Psoas muscle (tissue), 8 donors: ENCODE data around the gene PDE8A. TPM values are rescaled to one million over a fixed set of nuclear protein-coding genes. Genes with fewer than 3 reads are reported as not detected.

ENCODE experiments used
- ATAC-seq, 4 donors: fragments of 200-7000 bp; cut with Tn5 transposase; one replicate each; pipeline ENCODE4 v1.9.1; 2020; ENCODE audit warnings: moderate library complexity in 3 of 4, mild to moderate bottlenecking in 2 of 4
- DNase-seq, 2 donors: peaks; one replicate each; pipeline ENCODE4 v3.0.0-alpha.2; 2020
- H3K27ac ChIP-seq: fragments of 200-600 bp; one replicate; pipeline ENCODE4 v1.8.0; 2022
- H3K27me3 ChIP-seq, 3 donors: fragments of 200-600 bp in 1 of 3; one replicate each; pipeline versions ENCODE4 v1.6.1 to v1.8.0; 2013 to 2022; ENCODE audit warnings: low read length in 2 of 3, mild to moderate bottlenecking in 2 of 3, moderate library complexity in 1 of 3; ENCODE audit not compliant: insufficient read depth in 3 of 3
- H3K36me3 ChIP-seq, 2 donors: fragments of 200-600 bp in 1 of 2; one replicate each; pipeline versions ENCODE4 v1.6.1 to v1.8.0; 2013 to 2022; ENCODE audit warnings: low read depth in 1 of 2, mild to moderate bottlenecking in 1 of 2, moderate library complexity in 1 of 2; ENCODE audit not compliant: insufficient read depth in 1 of 2
- H3K4me1 ChIP-seq: fragments of 200-600 bp; one replicate; pipeline ENCODE4 v1.8.0; 2022
- H3K4me3 ChIP-seq: fragments of 200-600 bp; one replicate; pipeline ENCODE4 v1.8.0; 2022; ENCODE audit warnings: mild to moderate bottlenecking
- H3K9me3 ChIP-seq: fragments of 200-600 bp; one replicate; pipeline ENCODE4 v1.8.0; 2022
- CTCF ChIP-seq: fragments of 200-600 bp; IDR thresholded peaks from one replicate; pipeline ENCODE4 v1.8.0; 2022; ENCODE audit warnings: antibody characterized with exemption
- WGBS, 3 donors: extraction: QIAGEN DNeasy Blood & Tissue Kit; methylation state at CpG; one replicate each; pipeline versions ENCODE4 v1.1.6 to v1.1.7; 2013; 5-methylcytosine and 5-hydroxymethylcytosine counted together
- intact Hi-C, 2 donors: fragments of 100-400 bp; cut with DNase I; formaldehyde crosslinking; loops; one replicate each; pipeline versions ENCODE4 v1.11.0 to v1.14.2; 2022
- polyA plus RNA-seq, 3 donors: library from polyadenylated mRNA; stranded (reverse); fragments of 200-250 nt; gene quantifications; one replicate each; pipeline ENCODE4 v1.2.3, GENCODE V29; 2013
- total RNA-seq, 4 donors: library from RNA; stranded (reverse); fragmentation: NEBNext Ultra II Directional in 2 of 4; extraction: Animal tissue kit (Norgen Biotek cat#: 25700) in 2 of 4; gene quantifications; one replicate each; pipeline versions ENCODE4 v1.2.1 to v1.2.4, GENCODE V29; 2021 to 2023
- donor health status: healthy with polysubstance abuse.
- donor health status: DM: no; HTN: no; CAD: no; lungs with moderate emphysema.
- donor health status: Bipolar disorder and iron deficiency.
- donor health status: healthy.
- donor health status: DM: yes; HTN: yes; CAD: no.
- donor health status: DM: no; HTN: no; CAD: no.
- donor health status: DM: no; HTN: no; CAD: no.
- donor health status: DM: yes; HTN: yes; CAD: no.

Gene PDE8A
- total and polyA plus RNA-seq, 7 donors: 6.5 to 12.1 (median 10.5) TPM

GRCh38 chr15:85154061-85154460, 172.4 kb downstream of the PDE8A start:
- intact Hi-C loops: loop anchor here in 1 of 2 donors (10.0 kb wide), 1 partner anchor 189 kb away; no protein-coding TSS in a partner anchor
- WGBS, 3 donors: 45 to 57% (median 49%) methylated on average over 2 of the region's 2 CpGs
- H3K4me3 ChIP-seq: no peak overlapping the region
- H3K27me3 ChIP-seq: no peaks in the 10 kb centered on the region
- TF ChIP-seq CTCF: no peak
- no peaks in the 10 kb centered on the region for H3K4me1 ChIP-seq
- no peak for DNase-seq
- H3K9me3 ChIP-seq: no peaks in the 10 kb centered on the region
- no peak for ATAC-seq
- no peaks in the 10 kb centered on the region for H3K36me3 ChIP-seq
- no peak overlapping the region for H3K27ac ChIP-seq

GRCh38 chr15:85155360-85155759, 173.7 kb downstream of the PDE8A start:
- Histone ChIP-seq H3K27ac (no peak overlapping the region), H3K27me3 (no peaks in the 10 kb centered on the region), H3K36me3 (no peaks in the 10 kb centered on the region), H3K9me3 (no peaks in the 10 kb centered on the region), H3K4me3 (no peak overlapping the region), H3K4me1 (no peaks in the 10 kb centered on the region)
- ATAC-seq (no peak), DNase-seq (no peak)
- TF ChIP-seq CTCF: no peak
- WGBS, 3 donors: 59 to 66% (median 62%) methylated on average over 9 of the region's 9 CpGs
- intact Hi-C loops: loop anchor here in 1 of 2 donors (10.0 kb wide), 1 partner anchor 191 kb away; no protein-coding TSS in a partner anchor

- intact Hi-C loops: loop anchor here in 1 of 2 donors (10.0 kb wide), 1 partner anchor 191 kb away; no protein-coding TSS in a partner anchor
Observed at GRCh38 chr15:85155857-85156256, 174.2 kb downstream of the PDE8A start.

GRCh38 chr15:85157344-85157743, 175.7 kb downstream of the PDE8A start:
- ATAC-seq (no peak), DNase-seq (no peak)
- no peak for TF ChIP-seq CTCF
- Histone ChIP-seq H3K9me3 (no peaks in the 10 kb centered on the region), H3K4me1 (no peaks in the 10 kb centered on the region), H3K4me3 (no peak overlapping the region), H3K27me3 (no peaks in the 10 kb centered on the region), H3K36me3 (no peaks in the 10 kb centered on the region), H3K27ac (no peak overlapping the region)
- intact Hi-C loops: loop anchor here in 1 of 2 donors (10.0 kb wide), 1 partner anchor 193 kb away; no protein-coding TSS in a partner anchor

More at GRCh38 chr15:85155857-85156256, 174.2 kb downstream of the PDE8A start:
- no peak for TF ChIP-seq CTCF
- Histone ChIP-seq H3K4me3 (no peak overlapping the region), H3K4me1 (no peaks in the 10 kb centered on the region), H3K27me3 (no peaks in the 10 kb centered on the region), H3K36me3 (no peaks in the 10 kb centered on the region), H3K9me3 (no peaks in the 10 kb centered on the region), H3K27ac (no peak overlapping the region)
- no peak for DNase-seq
- no peak for ATAC-seq
- 62 to 71% (median 68%) methylated on average over 1 of the region's 1 CpG for WGBS, 3 donors

- H3K9me3 ChIP-seq: no peaks in the 10 kb centered on the region
- WGBS, 3 donors: 86 to 93% (median 88%) methylated on average over 1 of the region's 1 CpG
- no peaks in the 10 kb centered on the region for H3K27me3 ChIP-seq
- intact Hi-C loops: no loop called here
- no peak overlapping the region for H3K27ac ChIP-seq
- no peak for TF ChIP-seq CTCF
- no peak overlapping the region for H3K4me3 ChIP-seq
- no peaks in the 10 kb centered on the region for H3K36me3 ChIP-seq
- DNase-seq (no peak), ATAC-seq (no peak)
- H3K4me1 ChIP-seq: no peaks in the 10 kb centered on the region
Observed at GRCh38 chr15:85162237-85162636, 180.6 kb downstream of the PDE8A start.
